ENCODE data around the gene TEX19. TPM values are rescaled to one million over a fixed set of nuclear protein-coding genes. Genes with fewer than 3 reads are reported as not detected.
"Not testable (repeated sequence)": the region's sequence is repeated elsewhere in the genome, so short reads cannot be mapped to it uniquely, and the experiment has no call there.

The TEX19 gene
- polyA plus RNA-seq, 1 experiment, result 0.04 TPM

DNA sequence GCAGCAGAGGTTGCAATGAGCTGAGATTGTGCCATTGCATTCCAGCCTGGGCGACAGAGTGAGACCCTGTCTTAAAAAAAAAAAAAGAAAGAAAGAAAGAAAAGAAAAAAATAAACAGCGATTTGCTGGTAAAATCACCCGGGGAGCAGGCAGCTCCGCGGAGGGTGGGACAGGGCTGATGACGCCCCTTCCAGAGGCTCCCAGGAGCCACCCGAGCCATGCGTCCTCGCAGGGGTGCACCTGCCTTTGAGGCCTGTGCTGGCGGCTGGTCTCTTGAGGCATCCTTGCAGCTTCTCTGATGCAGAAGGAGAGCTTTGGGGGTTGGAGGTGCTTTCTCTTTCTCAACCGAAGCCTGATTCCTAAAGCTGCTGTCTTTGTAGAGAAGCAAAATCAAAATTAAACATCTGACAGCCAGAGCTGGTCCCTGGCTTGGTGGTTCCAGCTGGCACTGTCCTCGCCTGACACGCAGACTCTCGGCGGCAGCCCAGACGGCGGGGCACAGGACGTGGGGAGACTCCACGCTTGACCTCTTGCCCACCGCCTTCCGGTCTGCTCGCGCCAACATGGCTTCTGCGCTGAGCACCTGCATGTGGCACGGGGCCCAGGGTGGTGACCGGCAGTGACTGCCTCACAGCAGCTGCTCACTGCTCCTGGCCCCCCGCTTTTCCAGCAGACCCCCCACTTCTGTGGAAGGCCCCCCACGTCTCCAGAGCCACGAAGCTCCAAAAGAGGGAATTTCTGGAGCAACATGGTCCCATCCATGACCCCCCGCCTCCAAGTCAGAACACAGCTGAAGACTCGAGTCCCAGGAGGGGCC, 19.1 kb downstream of the TEX19 start:
- ChIA-PET CTCF (no interaction called here), POLR2A (no interaction called here)
- TF ChIP-seq, protein P1, sequence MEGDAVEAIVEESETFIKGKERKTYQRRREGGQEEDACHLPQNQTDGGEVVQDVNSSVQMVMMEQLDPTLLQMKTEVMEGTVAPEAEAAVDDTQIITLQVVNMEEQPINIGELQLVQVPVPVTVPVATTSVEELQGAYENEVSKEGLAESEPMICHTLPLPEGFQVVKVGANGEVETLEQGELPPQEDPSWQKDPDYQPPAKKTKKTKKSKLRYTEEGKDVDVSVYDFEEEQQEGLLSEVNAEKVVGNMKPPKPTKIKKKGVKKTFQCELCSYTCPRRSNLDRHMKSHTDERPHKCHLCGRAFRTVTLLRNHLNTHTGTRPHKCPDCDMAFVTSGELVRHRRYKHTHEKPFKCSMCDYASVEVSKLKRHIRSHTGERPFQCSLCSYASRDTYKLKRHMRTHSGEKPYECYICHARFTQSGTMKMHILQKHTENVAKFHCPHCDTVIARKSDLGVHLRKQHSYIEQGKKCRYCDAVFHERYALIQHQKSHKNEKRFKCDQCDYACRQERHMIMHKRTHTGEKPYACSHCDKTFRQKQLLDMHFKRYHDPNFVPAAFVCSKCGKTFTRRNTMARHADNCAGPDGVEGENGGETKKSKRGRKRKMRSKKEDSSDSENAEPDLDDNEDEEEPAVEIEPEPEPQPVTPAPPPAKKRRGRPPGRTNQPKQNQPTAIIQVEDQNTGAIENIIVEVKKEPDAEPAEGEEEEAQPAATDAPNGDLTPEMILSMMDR (IDR thresholded peaks at IDR 0.05; ENCODE audit: low read depth, low read length), result no peak
- no peak overlapping the region for H3K4me3 ChIP-seq (ENCODE audit: low read depth, low read length)
- H3K27me3 ChIP-seq (ENCODE audit: control insufficient read depth, insufficient read depth, low read length), result peaks cover 40% of the 10 kb centered on the region
- H3K27ac ChIP-seq (ENCODE audit: low read depth, low read length), result no peak overlapping the region
- no peaks in the 10 kb centered on the region; the same call in 1 of the 2 replicates for H3K9me3 ChIP-seq (ENCODE audit: control insufficient read depth, insufficient read depth, low read length)
- DNase-seq (ENCODE audit: low read depth, low spot score), result no peak

DNA sequence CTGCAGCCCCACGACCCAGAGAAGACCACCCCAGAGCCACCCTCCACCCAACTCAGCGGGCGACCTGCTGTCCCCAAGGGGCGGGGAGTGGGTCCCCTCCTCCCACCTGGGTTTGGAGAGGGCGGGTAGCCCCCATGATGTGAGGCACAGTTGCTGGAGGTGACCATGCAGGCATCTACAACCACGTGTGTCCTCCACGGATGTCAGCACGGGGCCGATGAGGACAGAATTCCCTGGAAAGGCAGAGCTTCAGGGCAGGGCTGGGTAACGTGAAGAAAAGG, 19.6 kb downstream of the TEX19 start:
- Histone ChIP-seq H3K27ac (ENCODE audit: low read depth, low read length) (no peak overlapping the region), H3K9me3 (ENCODE audit: control insufficient read depth, insufficient read depth, low read length) (no peaks in the 10 kb centered on the region; the same call in 1 of the 2 replicates), H3K4me3 (ENCODE audit: low read depth, low read length) (no peak overlapping the region), H3K27me3 (ENCODE audit: control insufficient read depth, insufficient read depth, low read length) (peaks cover 40% of the 10 kb centered on the region)
- TF ChIP-seq, protein P1 (IDR thresholded peaks at IDR 0.05; ENCODE audit: low read depth, low read length), result no peak
- POLR2A ChIA-PET, result no interaction called here
- no peak for DNase-seq (ENCODE audit: low read depth, low spot score)
- CTCF ChIA-PET, result no interaction called here

DNA sequence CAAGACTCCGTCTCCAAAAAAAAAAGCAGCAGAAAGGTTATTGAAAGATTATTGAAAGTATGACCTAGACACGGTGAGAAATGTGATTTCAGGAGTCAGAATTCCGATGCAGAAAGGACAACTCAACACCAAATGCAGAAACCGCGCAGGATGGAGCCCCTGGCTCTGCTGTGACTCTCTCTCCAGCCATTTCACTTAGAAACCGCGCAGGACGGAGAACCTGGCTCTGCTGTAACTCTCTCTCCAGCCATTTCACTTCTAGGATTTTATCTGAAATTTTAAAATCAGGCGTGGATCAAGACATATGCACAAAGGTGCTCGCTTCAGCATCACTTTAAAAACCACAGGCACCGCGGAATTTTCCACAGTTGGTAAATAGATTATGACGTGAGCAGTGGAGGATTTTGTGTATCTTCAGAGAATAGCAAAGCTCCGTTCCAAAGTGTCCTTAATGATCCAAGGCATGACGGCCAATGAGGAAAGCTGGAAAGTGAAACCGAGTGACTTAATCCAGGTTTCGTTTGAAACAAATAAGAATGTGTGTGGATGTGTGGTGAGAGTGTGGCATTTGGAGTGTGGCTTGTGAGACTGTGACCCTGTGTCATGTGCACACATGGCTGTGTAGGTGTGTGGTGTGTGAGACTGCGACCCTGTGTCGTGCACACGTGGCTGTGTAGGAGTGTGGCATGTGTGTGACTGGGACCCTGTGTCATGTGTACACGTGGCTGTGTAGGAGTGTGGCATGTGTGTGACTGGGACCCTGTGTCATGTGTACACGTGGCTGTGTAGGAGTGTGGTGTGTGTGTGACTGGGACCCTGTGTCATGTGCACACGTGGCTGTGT, 22.0 kb downstream of the TEX19 start:
- peaks cover 45% of the 10 kb centered on the region for H3K27me3 ChIP-seq (ENCODE audit: control insufficient read depth, insufficient read depth, low read length)
- no peak overlapping the region for H3K27ac ChIP-seq (ENCODE audit: low read depth, low read length)
- TF ChIP-seq, protein P1 (IDR thresholded peaks at IDR 0.05; ENCODE audit: low read depth, low read length), result no peak
- H3K9me3 ChIP-seq (ENCODE audit: control insufficient read depth, insufficient read depth, low read length), result no peaks in the 10 kb centered on the region; the same call in 1 of the 2 replicates
- POLR2A ChIA-PET, result no interaction called here
- DNase-seq (ENCODE audit: low read depth, low spot score), result no peak
- CTCF ChIA-PET, result interaction anchor here (0.6 kb wide), 1 partner anchor 81 kb away, joined by 3 read pairs; no protein-coding TSS in a partner anchor
- no peak overlapping the region for H3K4me3 ChIP-seq (ENCODE audit: low read depth, low read length)

DNA sequence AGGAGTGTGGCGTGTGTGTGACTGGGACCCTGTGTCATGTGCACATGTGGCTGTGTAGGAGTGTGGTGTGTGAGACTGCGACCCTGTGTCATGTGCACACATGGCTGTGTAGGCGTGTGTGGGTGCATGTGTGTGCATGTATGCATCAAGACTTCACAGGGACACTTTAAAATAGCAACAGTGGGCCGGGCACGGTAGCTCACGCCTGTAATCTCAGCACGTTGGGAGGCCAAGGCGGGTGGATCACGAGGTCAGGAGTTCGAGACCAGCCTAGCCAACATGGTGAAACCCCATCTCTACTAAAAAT, 22.6 kb downstream of the TEX19 start:
- DNase-seq (ENCODE audit: low read depth, low spot score); CTCF ChIA-PET; POLR2A ChIA-PET: not testable (repeated sequence)

DNA sequence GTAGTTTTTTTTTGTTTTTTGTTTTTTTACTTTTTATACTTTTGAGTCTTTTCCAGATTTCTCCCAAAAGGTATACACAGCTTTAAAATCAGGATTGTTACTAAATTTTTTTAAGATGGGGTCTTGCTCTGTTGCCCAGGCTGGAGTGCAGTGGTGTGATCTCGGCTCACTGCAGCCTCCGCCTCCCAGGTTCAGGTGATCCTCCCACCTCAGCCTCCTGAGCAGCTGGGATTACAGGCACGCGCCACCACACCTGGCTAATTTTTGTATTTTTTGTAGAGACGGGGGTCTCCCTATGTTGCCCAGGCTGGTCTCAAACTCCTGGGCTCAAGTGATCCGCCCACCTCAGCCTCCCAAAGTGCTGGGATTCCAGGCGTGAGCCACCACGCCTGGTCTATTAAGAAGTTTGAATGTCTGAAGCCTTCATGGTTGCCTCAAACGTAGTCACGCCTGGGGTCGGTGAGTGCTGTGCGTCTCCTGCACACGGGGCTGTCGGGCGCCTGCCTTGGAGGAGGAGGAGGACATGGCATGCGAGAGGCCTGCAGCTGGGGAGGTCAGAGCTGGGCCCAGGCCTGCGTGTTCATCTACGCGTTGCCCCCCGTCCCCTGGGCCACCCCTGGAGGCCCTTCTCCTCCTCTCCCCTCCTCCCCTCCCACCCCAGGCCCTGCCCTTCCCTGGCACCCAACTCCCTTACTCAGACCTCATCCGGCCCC, 23.3 kb downstream of the TEX19 start:
- H3K27me3 ChIP-seq (ENCODE audit: control insufficient read depth, insufficient read depth, low read length), result peaks cover 53% of the 10 kb centered on the region
- H3K27ac ChIP-seq (ENCODE audit: low read depth, low read length); H3K4me3 ChIP-seq (ENCODE audit: low read depth, low read length); H3K9me3 ChIP-seq (ENCODE audit: control insufficient read depth, insufficient read depth, low read length); POLR2A ChIA-PET; CTCF ChIA-PET; DNase-seq (ENCODE audit: low read depth, low spot score): not testable (repeated sequence)

More for the DNA sequence above, 22.6 kb downstream of the TEX19 start:
- H3K4me3 ChIP-seq (ENCODE audit: low read depth, low read length); H3K9me3 ChIP-seq (ENCODE audit: control insufficient read depth, insufficient read depth, low read length); H3K27ac ChIP-seq (ENCODE audit: low read depth, low read length): not testable (repeated sequence)
- H3K27me3 ChIP-seq (ENCODE audit: control insufficient read depth, insufficient read depth, low read length), result peaks cover 47% of the 10 kb centered on the region

DNA sequence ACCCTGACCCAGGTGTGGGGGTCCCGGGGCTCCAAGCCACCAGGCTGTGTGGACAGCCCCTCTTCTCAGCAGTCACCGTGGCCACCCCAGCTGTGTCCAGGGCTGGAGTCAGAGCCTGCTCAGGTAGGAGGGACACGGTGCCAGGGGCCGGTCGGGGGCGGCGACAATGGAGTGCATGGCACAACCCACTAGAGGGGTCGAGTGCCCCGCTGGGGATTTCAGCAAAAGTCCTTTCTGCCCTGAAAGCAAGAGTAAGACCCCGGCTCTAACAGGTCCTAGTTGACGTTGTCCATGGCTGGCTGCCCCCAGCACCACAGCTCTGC, 23.8 kb downstream of the TEX19 start:
- TF ChIP-seq, protein P1 (IDR thresholded peaks at IDR 0.05; ENCODE audit: low read depth, low read length), result no peak
- H3K4me3 ChIP-seq (ENCODE audit: low read depth, low read length), result no peak overlapping the region
- DNase-seq (ENCODE audit: low read depth, low spot score), result no peak
- peaks cover 55% of the 10 kb centered on the region for H3K27me3 ChIP-seq (ENCODE audit: control insufficient read depth, insufficient read depth, low read length)
- H3K9me3 ChIP-seq (ENCODE audit: control insufficient read depth, insufficient read depth, low read length), result no peaks in the 10 kb centered on the region; the same call in 1 of the 2 replicates
- no peak overlapping the region for H3K27ac ChIP-seq (ENCODE audit: low read depth, low read length)
- POLR2A ChIA-PET, result no interaction called here
- CTCF ChIA-PET, result no interaction called here

Data from AG04450 (cell line).